WERI-Rb-1 (cell line): Measurements from ENCODE around the gene RGS8.

Source experiments
- DNase-seq: peaks from one replicate; pipeline ENCODE4 v3.0.0-alpha.2; 2020
- H3K27ac ChIP-seq: fragments of 250-450 bp; sonication (Bioruptor Pico); 2 replicates; pipeline ENCODE4 v1.5.1; 2020; ENCODE audit warnings: mild to moderate bottlenecking, moderate library complexity
- H3K27me3 ChIP-seq: fragments of 250-450 bp; sonication (Bioruptor Pico); 2 replicates; pipeline ENCODE4 v1.5.1; 2021; ENCODE audit warnings: mild to moderate bottlenecking, low read depth, moderate library complexity; ENCODE audit not compliant: insufficient read depth, severe bottlenecking
- H3K36me3 ChIP-seq: fragments of 250-450 bp; sonication (Bioruptor Pico); 2 replicates; pipeline ENCODE4 v1.5.1; 2020; ENCODE audit warnings: mild to moderate bottlenecking, moderate library complexity
- H3K4me3 ChIP-seq: 2 replicates; pipeline ENCODE4 v1.5.1; 2011; ENCODE audit warnings: low read depth, mild to moderate bottlenecking, control low read depth, low read length
- H3K9me3 ChIP-seq: fragments of 250-450 bp; sonication (Bioruptor Pico); 2 replicates; pipeline ENCODE4 v1.5.1; 2021; ENCODE audit warnings: mild to moderate bottlenecking, moderate library complexity; ENCODE audit not compliant: severe bottlenecking
- CTCF ChIP-seq: IDR thresholded peaks from 2 replicates; pipeline ENCODE4 v1.5.1; 2011; ENCODE audit warnings: low read depth, mild to moderate bottlenecking, control low read depth, inconsistent platforms, low read length

Gene RGS8

GRCh38 chr1:182649041-182649440 lies 35.3 kb downstream of the RGS8 start:
- no peak for DNase-seq
- H3K27ac ChIP-seq, result no peak overlapping the region
- no peaks in the 10 kb centered on the region for H3K9me3 ChIP-seq
- no peaks in the 10 kb centered on the region for H3K27me3 ChIP-seq
- no peak overlapping the region for H3K4me3 ChIP-seq
- no peak for TF ChIP-seq CTCF
- no peaks in the 10 kb centered on the region for H3K36me3 ChIP-seq

GRCh38 chr1:182646739-182647138 lies 37.6 kb downstream of the RGS8 start:
- no peak for TF ChIP-seq CTCF
- no peaks in the 10 kb centered on the region for H3K9me3 ChIP-seq
- H3K36me3 ChIP-seq, result no peaks in the 10 kb centered on the region
- H3K27me3 ChIP-seq, result no peaks in the 10 kb centered on the region
- DNase-seq, result no peak
- no peak overlapping the region for H3K4me3 ChIP-seq
- H3K27ac ChIP-seq, result no peak overlapping the region

GRCh38 chr1:182644886-182645285 lies 39.5 kb downstream of the RGS8 start:
- Histone ChIP-seq H3K36me3 (no peaks in the 10 kb centered on the region), H3K9me3 (no peaks in the 10 kb centered on the region), H3K27me3 (no peaks in the 10 kb centered on the region), H3K4me3 (no peak overlapping the region), H3K27ac (no peak overlapping the region)
- TF ChIP-seq CTCF, result no peak
- DNase-seq, result no peak

- DNase-seq, result peak; percentile 15
- no peak overlapping the region for H3K4me3 ChIP-seq
Measured at GRCh38 chr1:182643699-182644098, 40.7 kb downstream of the RGS8 start.

GRCh38 chr1:182642461-182642860 lies 41.9 kb downstream of the RGS8 start:
- H3K9me3 ChIP-seq, result no peaks in the 10 kb centered on the region
- no peaks in the 10 kb centered on the region for H3K36me3 ChIP-seq
- no peaks in the 10 kb centered on the region for H3K27me3 ChIP-seq
- H3K4me3 ChIP-seq, result no peak overlapping the region
- no peak for TF ChIP-seq CTCF
- H3K27ac ChIP-seq, result no peak overlapping the region
- DNase-seq, result no peak

More at GRCh38 chr1:182643699-182644098, 40.7 kb downstream of the RGS8 start:
- Histone ChIP-seq H3K27ac (peak overlapping the region; percentile 37), H3K36me3 (no peaks in the 10 kb centered on the region), H3K9me3 (no peaks in the 10 kb centered on the region), H3K27me3 (no peaks in the 10 kb centered on the region)
- TF ChIP-seq CTCF, result no peak

- H3K27me3 ChIP-seq, result no peaks in the 10 kb centered on the region
- no peak for DNase-seq
Measured at GRCh38 chr1:182641561-182641960, 42.8 kb downstream of the RGS8 start.

More at GRCh38 chr1:182641561-182641960, 42.8 kb downstream of the RGS8 start:
- Histone ChIP-seq H3K4me3 (no peak overlapping the region), H3K9me3 (no peaks in the 10 kb centered on the region), H3K36me3 (no peaks in the 10 kb centered on the region), H3K27ac (no peak overlapping the region)
- TF ChIP-seq CTCF, result no peak
